Endometrial microvascular endothelial cells (primary cell): ENCODE results near the gene COMMD1. TPM values are rescaled to one million over a fixed set of nuclear protein-coding genes. Genes with fewer than 3 reads are reported as not detected.
"Not testable (repeated sequence)": the region's sequence is repeated elsewhere in the genome, so short reads cannot be mapped to it uniquely, and the experiment has no call there.

Experiments
- in situ Hi-C: cut with HindIII; loops from 2 replicates; pipeline ENCODE4 v1.10.0; 2017; ENCODE audit warnings: low sequenced_read_pairs, low pct_unique_long_range_greater_than_20kb; ENCODE audit errors: inconsistent ontology term
- total RNA-seq: library from RNA; depleted of rRNA; stranded (reverse); fragments of >200 nt; gene quantifications from one replicate; pipeline ENCODE4 v1.2.3, GENCODE V29; 2015; ENCODE audit errors: inconsistent ontology term

Gene COMMD1
- total RNA-seq, 1 donor from 2014 or later, result 57.9 TPM

- in situ Hi-C loops, result no loop called here
Measured at GRCh38 chr2:62000538-62000937, 95.1 kb downstream of the COMMD1 start.

- in situ Hi-C loops, result no loop called here
Measured at GRCh38 chr2:62001431-62001830, 96.0 kb downstream of the COMMD1 start.

GRCh38 chr2:62004428-62004827 is 99.0 kb downstream of the COMMD1 start:
- in situ Hi-C loops, result not testable (repeated sequence)

- in situ Hi-C loops, result no loop called here
Measured at GRCh38 chr2:62007555-62007954, 102.1 kb downstream of the COMMD1 start.

DNA sequence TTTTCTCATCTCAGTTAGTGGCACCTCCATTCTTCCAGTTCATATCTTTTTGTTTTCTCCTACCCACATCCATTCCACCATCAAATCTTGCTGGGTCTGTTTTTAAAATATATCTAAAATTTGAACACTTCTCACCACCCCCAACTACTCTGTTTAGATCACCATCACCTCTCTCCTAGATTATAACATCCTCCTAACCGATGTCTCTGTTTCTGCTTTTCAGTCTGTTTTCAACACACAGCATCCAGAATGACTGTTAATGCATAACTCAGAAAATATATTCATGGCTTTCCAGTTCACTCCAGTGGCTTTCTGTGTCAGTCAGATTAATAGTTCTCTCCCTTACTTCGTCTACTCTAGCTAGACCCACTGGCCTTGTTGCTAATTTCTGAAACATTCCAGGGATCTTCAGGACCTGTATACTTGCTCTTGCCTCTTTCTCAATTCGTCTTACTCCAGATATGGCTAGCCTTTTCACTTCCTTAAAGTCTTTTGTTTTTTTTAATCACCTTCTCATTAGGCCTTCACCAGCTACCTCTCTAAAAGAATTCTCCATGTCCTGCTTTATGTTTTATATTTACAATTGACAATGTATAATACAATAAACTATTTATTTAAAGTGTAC is 105.3 kb downstream of the COMMD1 start:
- in situ Hi-C loops, result no loop called here

- in situ Hi-C loops, result no loop called here
Measured at GRCh38 chr2:62013641-62014040, 108.2 kb downstream of the COMMD1 start.

DNA sequence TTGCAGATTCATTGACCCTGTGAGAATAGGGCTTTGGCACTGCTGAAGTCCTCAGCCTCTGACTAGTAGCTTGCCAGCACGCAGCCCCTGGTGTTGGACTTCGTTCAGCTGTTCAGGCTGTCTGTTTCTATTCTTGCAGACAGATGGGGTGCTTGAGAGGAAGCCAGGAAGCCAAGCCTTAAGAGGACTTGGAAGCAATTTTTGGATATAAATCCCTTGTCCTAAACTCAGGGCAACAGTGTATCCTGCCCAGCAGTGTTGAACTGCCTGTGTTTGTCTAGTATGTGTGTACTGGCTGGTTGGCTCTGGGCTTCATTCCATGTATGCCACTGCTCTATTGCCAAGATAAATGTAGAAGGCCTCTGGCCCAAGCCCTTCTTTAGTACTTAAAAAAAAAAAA is 108.6 kb downstream of the COMMD1 start:
- in situ Hi-C loops, result no loop called here

DNA sequence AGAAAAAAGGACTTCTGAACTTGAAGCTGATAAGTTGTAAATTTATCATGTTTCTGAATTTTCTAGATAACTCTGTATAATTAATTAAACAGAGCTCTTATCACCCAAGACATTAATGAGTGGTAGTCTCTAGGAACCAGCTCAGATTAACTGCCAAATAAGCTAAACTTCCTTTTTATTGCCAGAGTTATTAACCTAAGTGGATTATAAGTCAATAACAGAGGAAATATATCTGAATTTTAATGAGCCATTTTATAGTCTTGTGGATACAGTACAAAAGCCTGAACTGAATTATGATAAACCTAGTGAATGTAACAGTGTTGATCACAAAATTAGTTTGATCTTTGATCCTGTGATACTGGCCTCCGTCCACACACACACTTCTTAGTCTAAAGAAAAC is 111.5 kb downstream of the COMMD1 start:
- in situ Hi-C loops, result no loop called here

- in situ Hi-C loops, result no loop called here
Measured at GRCh38 chr2:62029910-62030309, 124.4 kb downstream of the COMMD1 start.

DNA sequence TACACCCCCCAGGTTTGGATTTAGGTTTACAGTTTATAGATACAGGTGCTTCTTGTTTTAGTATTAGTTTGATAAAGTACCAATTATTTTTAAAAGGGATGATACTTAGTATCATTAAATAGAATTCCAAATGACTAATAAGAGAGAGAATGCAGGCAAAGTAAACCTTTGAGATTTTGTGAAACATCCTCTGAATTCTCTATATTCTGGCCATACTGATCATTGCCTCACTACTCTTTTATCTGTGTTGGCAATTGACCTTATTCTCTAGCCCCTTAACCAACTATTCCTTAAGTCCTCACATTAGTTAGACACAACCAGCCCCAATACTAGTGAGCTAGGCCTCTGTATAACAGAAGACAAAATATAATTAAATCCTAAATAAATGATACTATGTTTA is 125.4 kb downstream of the COMMD1 start:
- in situ Hi-C loops, result no loop called here

- in situ Hi-C loops, result no loop called here
Measured at GRCh38 chr2:62032096-62032495, 126.6 kb downstream of the COMMD1 start.

GRCh38 chr2:62034715-62035114 is 129.2 kb downstream of the COMMD1 start:
- in situ Hi-C loops, result no loop called here

DNA sequence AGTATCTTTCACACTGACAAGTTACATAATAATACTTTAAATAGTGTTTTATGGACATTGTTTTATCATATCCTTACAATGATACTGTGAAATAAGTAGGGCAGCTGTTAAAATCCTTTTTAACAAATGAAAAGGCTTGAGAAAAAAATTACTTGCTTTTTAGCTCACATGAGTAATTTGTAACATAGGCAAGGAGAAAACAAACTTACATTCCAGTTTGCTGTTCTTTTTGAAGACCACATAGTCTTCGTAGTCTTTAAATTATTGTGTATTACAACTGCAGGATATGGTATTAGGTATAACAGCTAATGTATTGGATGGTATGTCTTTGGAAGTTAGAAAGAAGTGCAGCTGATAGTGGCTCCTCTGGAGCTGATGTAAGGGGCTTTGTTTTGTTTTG is 130.8 kb downstream of the COMMD1 start:
- in situ Hi-C loops, result no loop called here

GRCh38 chr2:62036761-62037250 is 131.3 kb downstream of the COMMD1 start:
- in situ Hi-C loops, result no loop called here

- in situ Hi-C loops, result no loop called here
Measured at GRCh38 chr2:62038975-62039771, 133.7 kb downstream of the COMMD1 start.

GRCh38 chr2:62040926-62041325 is 135.5 kb downstream of the COMMD1 start:
- in situ Hi-C loops, result no loop called here

GRCh38 chr2:62041701-62042385 is 136.4 kb downstream of the COMMD1 start:
- in situ Hi-C loops, result not testable (repeated sequence)

DNA sequence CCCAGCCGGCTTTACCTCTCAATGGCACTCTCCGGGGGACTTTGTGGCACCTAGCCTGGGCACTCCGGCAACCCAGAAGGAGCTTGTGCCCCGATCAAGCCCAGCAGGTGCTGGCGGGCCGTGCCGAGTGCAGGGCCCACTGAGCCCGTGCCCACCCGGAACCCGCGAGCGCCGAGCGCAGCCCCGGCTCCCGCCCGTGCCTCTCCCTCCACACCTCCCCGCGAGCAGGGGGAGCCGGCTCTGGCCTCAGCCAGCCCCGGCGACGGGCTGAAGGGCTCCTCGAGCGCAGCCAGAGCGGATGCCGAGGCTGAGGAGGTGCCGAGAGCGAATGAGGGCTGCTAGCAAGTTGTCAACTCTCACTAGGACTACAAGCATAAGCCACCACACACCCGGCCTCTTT is 136.9 kb downstream of the COMMD1 start:
- in situ Hi-C loops, result no loop called here

GRCh38 chr2:62042944-62043343 is 137.5 kb downstream of the COMMD1 start:
- in situ Hi-C loops, result no loop called here

- in situ Hi-C loops, result no loop called here
Measured at GRCh38 chr2:62045017-62045543, 139.6 kb downstream of the COMMD1 start.
